ENCODE data around the gene RAG1.
"Not testable (repeated sequence)": the region's sequence is repeated elsewhere in the genome, so short reads cannot be mapped to it uniquely, and the experiment has no call there.

The RAG1 gene

DNA sequence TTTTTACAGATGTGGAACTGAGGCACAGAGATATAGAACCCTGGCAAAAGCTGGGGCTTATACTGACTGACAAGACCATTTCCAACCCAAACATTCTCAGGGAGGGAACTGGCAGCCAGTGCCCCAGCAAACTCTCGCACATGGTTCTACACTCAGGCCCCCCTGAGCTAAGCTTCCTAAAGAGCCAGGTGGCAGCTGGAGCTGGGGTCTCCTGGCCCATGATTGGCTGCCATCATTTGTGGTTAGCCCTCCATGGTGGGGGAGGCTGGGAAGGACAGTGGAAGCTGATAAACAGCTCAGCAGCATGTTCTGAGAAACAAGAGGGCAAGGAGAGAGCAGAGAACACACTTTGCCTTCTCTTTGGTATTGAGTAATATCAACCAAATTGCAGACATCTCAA lies at the start of gene RAG1:
RAG1 (plus strand) TSS at position 314 of the 400 bp plus-strand sequence. CDS start 5,298 bp downstream, outside the sequence.
- no peak for DNase-seq (ENCODE audit: low read depth)

GRCh38 chr11:36530840-36531239 lies 37.0 kb upstream of the RAG1 start:
- no peak for DNase-seq (ENCODE audit: low read depth)

DNA sequence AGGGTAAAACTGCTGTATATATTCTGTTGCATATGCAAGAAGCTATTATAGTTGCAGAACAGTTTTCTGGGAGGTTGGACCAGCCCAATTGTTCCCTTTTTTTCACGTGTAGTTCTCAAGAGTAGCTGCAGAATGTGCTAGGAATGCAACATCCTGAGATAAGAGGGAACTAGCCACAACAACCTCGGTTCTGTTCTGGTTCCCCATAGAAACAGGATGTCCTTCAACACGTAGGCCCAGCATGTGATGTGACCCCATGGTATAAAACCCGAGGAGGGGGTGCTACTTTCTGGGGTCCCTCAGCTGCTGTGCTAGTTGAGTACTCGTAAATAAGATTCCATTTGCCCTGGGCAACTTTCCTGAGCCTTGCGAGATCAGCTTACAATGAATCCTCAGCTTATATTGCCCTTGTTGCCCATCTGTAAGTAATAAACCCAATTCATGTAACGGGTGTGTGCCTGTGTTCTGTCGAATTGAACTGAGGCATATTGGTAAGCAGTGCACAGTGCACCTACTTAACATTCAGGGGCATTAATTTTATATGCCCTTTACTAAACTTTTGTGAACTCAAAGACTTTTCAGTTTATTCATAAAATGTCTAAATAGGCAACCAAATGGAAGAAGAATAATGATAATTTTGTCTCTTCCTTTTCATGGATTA lies 34.7 kb upstream of the RAG1 start:
- DNase-seq (ENCODE audit: low read depth), result no peak

GRCh38 chr11:36534276-36534840 lies 33.4 kb upstream of the RAG1 start:
- peak; percentile 3 for DNase-seq (ENCODE audit: low read depth)

GRCh38 chr11:36540998-36541397 lies 26.8 kb upstream of the RAG1 start:
- DNase-seq (ENCODE audit: low read depth), result peak; percentile 56

- no peak for DNase-seq (ENCODE audit: low read depth)
Observed at GRCh38 chr11:36550385-36551115, 17.3 kb upstream of the RAG1 start.

- DNase-seq (ENCODE audit: low read depth), result not testable (repeated sequence)
Observed at GRCh38 chr11:36557390-36557789, 10.4 kb upstream of the RAG1 start.

- DNase-seq (ENCODE audit: low read depth), result no peak
Observed at GRCh38 chr11:36557991-36558390, 9.8 kb upstream of the RAG1 start.

DNA sequence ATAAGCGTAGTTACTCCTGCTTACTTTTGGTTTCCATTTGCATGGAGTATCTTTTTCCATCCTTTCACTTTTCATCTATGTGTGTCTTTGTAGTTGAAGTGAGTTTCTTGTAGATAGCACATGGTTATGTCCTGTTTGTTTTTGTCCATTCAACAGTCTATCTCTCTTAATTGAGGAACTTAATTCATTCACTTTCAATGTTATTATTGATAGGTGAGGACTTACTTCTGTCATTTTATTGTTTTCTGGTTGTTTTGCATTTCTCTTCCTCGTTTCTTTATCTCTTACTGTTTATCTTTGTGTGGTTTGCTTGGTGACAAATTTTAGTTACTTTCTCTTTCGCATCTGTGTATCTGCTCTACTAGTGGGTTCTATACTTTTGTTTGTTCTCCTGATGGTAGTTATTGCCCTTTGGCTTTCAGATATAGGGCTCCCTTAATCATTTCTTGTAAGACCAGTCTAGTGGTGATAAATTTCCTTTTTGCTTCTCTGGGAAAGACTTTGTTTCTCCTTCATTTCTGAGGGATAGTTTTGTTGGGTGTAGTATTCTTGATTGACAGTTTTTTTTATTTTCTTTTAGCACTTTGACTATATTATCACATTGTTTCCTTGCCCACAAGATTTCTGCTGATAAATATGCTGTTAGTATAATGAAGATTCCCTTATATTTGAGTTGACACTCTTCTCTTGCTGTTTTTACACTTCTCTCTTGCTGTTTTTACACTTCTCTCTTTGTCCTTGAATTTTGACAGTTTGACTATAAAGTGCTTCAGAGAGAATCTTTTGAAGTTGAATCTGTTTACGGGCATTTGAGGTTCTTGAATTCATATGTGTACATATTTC lies 9.0 kb upstream of the RAG1 start:
- no peak for DNase-seq (ENCODE audit: low read depth)

DNA sequence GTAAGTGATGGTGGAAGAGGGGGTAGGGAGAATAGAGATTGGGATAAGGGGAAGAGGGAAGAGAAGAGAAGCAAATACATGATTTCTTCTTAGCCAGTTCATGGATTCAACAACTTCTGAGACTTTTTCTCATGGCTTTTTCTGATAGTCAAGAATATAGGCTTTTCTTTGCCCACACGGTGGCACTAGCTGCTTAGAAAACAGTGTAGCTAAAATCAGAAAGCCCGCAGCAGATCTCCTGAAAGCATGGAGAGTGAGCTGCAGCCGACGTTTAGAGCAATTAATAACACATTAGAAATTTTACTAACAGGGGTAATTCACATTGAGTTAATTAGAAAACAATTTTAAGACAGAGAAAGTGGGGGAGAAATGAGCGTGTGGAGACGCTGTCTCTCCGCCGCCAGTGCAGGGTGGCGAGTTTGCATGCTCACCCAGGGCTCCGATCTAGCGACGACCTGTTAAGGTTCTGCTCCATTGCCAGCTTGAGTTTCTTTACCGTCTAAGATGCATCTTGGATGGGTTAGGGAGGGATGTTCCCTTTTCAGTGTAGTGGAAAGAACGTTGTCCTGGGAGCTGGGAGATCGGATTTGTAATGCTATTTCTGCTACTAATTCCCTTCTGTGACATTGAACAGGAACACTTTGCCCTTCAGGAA lies 3.3 kb upstream of the RAG1 start:
- peak; percentile 69 for DNase-seq (ENCODE audit: low read depth)

GRCh38 chr11:36565031-36565610 lies 2.7 kb upstream of the RAG1 start:
- DNase-seq (ENCODE audit: low read depth), result no peak

GRCh38 chr11:36566407-36567053 lies 1.3 kb upstream of the RAG1 start:
- DNase-seq (ENCODE audit: low read depth), result no peak

- no peak for DNase-seq (ENCODE audit: low read depth)
Observed at GRCh38 chr11:36569095-36569494, 1.3 kb downstream of the RAG1 start.

DNA sequence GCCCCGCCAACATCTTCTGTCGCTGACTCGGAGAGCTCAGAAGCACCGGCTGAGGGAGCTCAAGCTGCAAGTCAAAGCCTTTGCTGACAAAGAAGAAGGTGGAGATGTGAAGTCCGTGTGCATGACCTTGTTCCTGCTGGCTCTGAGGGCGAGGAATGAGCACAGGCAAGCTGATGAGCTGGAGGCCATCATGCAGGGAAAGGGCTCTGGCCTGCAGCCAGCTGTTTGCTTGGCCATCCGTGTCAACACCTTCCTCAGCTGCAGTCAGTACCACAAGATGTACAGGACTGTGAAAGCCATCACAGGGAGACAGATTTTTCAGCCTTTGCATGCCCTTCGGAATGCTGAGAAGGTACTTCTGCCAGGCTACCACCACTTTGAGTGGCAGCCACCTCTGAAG lies 6.7 kb downstream of the RAG1 start:
- no peak for DNase-seq (ENCODE audit: low read depth)

DNA sequence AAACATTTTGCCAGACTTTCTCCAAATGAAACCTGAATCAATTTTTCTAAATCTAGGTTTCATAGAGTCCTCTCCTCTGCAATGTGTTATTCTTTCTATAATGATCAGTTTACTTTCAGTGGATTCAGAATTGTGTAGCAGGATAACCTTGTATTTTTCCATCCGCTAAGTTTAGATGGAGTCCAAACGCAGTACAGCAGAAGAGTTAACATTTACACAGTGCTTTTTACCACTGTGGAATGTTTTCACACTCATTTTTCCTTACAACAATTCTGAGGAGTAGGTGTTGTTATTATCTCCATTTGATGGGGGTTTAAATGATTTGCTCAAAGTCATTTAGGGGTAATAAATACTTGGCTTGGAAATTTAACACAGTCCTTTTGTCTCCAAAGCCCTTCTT lies 9.6 kb downstream of the RAG1 start:
- no peak for DNase-seq (ENCODE audit: low read depth)

DNA sequence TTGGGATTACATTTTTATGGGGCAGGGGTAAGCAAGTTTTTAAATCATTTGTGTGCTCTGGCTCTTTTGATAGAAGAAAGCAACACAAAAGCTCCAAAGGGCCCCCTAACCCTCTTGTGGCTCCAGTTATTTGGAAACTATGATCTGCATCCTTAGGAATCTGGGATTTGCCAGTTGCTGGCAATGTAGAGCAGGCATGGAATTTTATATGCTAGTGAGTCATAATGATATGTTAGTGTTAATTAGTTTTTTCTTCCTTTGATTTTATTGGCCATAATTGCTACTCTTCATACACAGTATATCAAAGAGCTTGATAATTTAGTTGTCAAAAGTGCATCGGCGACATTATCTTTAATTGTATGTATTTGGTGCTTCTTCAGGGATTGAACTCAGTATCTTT lies 10.1 kb downstream of the RAG1 start:
- DNase-seq (ENCODE audit: low read depth), result peak; percentile 15

DNA sequence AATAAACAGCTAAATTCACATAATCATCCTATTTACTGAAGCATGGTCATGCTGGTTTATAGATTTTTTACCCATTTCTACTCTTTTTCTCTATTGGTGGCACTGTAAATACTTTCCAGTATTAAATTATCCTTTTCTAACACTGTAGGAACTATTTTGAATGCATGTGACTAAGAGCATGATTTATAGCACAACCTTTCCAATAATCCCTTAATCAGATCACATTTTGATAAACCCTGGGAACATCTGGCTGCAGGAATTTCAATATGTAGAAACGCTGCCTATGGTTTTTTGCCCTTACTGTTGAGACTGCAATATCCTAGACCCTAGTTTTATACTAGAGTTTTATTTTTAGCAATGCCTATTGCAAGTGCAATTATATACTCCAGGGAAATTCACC lies 10.7 kb downstream of the RAG1 start:
- DNase-seq (ENCODE audit: low read depth), result no peak

DNA sequence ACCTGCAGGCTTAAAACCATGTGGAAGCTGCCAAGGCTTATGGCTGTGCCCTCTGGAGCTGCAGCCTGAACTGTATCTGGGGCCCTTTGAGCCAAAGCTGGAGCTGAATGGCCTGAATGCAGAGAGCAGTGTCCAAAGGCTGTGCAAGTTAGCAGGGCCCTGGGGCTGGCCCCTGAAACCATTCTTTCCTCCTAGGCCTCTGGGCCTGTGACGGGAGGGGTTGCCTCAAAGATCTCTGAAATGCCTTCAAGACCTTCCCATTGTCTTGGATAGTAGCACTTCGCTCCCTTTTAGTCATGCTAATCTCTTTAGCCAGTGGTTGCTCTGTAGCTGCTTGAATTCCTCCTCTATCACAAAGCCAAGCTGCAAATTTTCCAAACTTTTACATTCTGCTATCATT lies 13.7 kb downstream of the RAG1 start:
- DNase-seq (ENCODE audit: low read depth), result no peak

GRCh38 chr11:36583667-36584066 lies 15.9 kb downstream of the RAG1 start:
- DNase-seq (ENCODE audit: low read depth), result peak; percentile 3

- no peak for DNase-seq (ENCODE audit: low read depth)
Observed at GRCh38 chr11:36586543-36586942, 18.7 kb downstream of the RAG1 start.

DNA sequence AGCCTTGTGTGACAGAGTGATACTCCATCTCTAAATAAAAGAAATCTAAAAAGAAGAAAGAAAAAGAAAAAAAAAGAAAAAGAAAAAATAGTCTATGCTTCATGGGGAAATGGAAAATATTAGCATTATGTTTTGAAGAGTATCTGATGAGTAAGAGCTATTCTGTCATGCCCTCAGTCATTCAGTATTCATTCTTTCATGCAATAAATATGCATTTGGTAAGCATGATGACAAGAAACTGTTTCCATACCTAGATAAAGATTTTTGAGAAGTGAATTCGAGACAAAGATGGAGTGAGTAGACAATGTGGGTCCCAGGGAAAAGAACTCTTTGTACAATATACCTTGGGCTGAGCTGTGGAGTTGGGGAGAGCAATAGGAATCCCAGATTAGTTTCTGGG lies 20.3 kb downstream of the RAG1 start:
- DNase-seq (ENCODE audit: low read depth), result no peak

Measured in ELR (cell line).